NB4 (cell line): ENCODE measurements around the gene NCK2.

Experiments
- DNase-seq: peaks from one replicate; pipeline ENCODE4 v3.0.0; 2010; ENCODE audit warnings: low read depth
- H3K4me3 ChIP-seq: one replicate; pipeline ENCODE4 v1.5.1; 2011; ENCODE audit warnings: mild to moderate bottlenecking, low read depth, low read length, moderate library complexity
- CTCF ChIP-seq: IDR thresholded peaks from one replicate; pipeline ENCODE4 v1.5.1; 2012; ENCODE audit warnings: low read depth, low read length
- MAX ChIP-seq: IDR thresholded peaks from 2 replicates; pipeline ENCODE4 v1.6.1; 2011; ENCODE audit warnings: low read depth, low read length
- MYC ChIP-seq: IDR thresholded peaks from 2 replicates; pipeline ENCODE4 v1.6.1; 2011; ENCODE audit warnings: low read depth, low read length
- POLR2A ChIP-seq: IDR thresholded peaks from 2 replicates; pipeline ENCODE4 v1.6.1; 2011; ENCODE audit warnings: mild to moderate bottlenecking; ENCODE audit not compliant: insufficient read length; ENCODE audit errors: extremely low read depth

The NCK2 gene

GRCh38 chr2:105737980-105738657 lies 6.6 kb upstream of the NCK2 start:
- DNase-seq, result no peak
- TF ChIP-seq MAX (no peak), POLR2A (no peak), MYC (no peak), CTCF (no peak)
- H3K4me3 ChIP-seq, result no peak overlapping the region

GRCh38 chr2:105738658-105739241 lies 6.0 kb upstream of the NCK2 start:
- TF ChIP-seq CTCF, result no peak
- no peak overlapping the region for H3K4me3 ChIP-seq
- no peak for DNase-seq

- no peak for TF ChIP-seq POLR2A
- TF ChIP-seq MYC, result no peak
- no peak overlapping the region for H3K4me3 ChIP-seq
- DNase-seq, result no peak
These were observed 5.3 kb upstream of the NCK2 start for GRCh38 chr2:105739426-105739825.

GRCh38 chr2:105739944-105740530 lies 4.7 kb upstream of the NCK2 start:
- peak; percentile 29 for DNase-seq
- no peak overlapping the region for H3K4me3 ChIP-seq
- no peak for TF ChIP-seq CTCF
- no peak for TF ChIP-seq POLR2A
- TF ChIP-seq MYC, result no peak
- TF ChIP-seq MAX, result no peak

GRCh38 chr2:105741174-105741573 lies 3.5 kb upstream of the NCK2 start:
- no peak overlapping the region for H3K4me3 ChIP-seq
- DNase-seq, result no peak
- TF ChIP-seq MAX (no peak), MYC (no peak), CTCF (no peak), POLR2A (no peak)

- no peak overlapping the region for H3K4me3 ChIP-seq
- DNase-seq, result no peak
- TF ChIP-seq POLR2A, result no peak
- TF ChIP-seq CTCF, result no peak
- TF ChIP-seq MYC, result no peak
- no peak for TF ChIP-seq MAX
These were observed 3.1 kb upstream of the NCK2 start for GRCh38 chr2:105741617-105742016.
